K562 (cell line): ENCODE data around the gene PIKFYVE. TPM values are rescaled to one million over a fixed set of nuclear protein-coding genes. Genes with fewer than 3 reads are reported as not detected.

Experiments
- ATAC-seq: fragments of 200-7000 bp; cut with Tn5 transposase; 3 replicates; pipeline ENCODE4 v1.9.1; 2020; ENCODE audit warnings: moderate library complexity
- BruUV-seq: library from RNA; stranded (reverse); fragments of 400-500 nt; replicated peaks from 2 replicates; lab custom pipeline; 2021; lab: Mats Ljungman, UMichigan
- CTCF ChIA-PET: fragments of 300-600 bp; formaldehyde crosslinking; extraction: SDS; loops from one replicate; lab custom pipeline; 2021; ENCODE audit warnings: low intra/inter-chr PET ratio; lab: Yijun Ruan, JAX
- POLR2A ChIA-PET: fragments of 300-600, 350-650 bp; sonication (Branson Sonifier 250); formaldehyde crosslinking; extraction: SDS; loops from one replicate; lab custom pipeline; 2021; ENCODE audit warnings: antibody characterized with exemption, inconsistent platforms; lab: Yijun Ruan, JAX
- DNase-seq, 4 experiments: peaks; one replicate each; pipeline versions ENCODE4 v3.0.0 to v3.0.0-alpha.2; 2011 to 2018; ENCODE audit warnings: low spot score in 3 of 4, mixed read lengths in 3 of 4; ENCODE audit errors: extremely low read depth in 1 of 4
- FAIRE-seq: peaks from 2 replicates; lab custom pipeline; 2011; peaks lifted over from hg19 to GRCh38; lab: Jason Lieb, UNC
- H2AFZ ChIP-seq: 2 replicates; pipeline ENCODE4 v1.6.0; 2011; ENCODE audit warnings: low read depth, low read length, control low read depth, inconsistent platforms
- H3K27ac ChIP-seq: fragments of 200-600 bp; 3 replicates; pipeline ENCODE4 v1.8.0; 2011; ENCODE audit warnings: low read depth, mild to moderate bottlenecking, control low read depth, inconsistent platforms, low read length, moderate library complexity, mixed read lengths; ENCODE audit errors: extremely low read depth
- H3K27me3 ChIP-seq, 2 experiments: fragments of 300-600 bp in 1 of 2; 2 replicates in 1 of 2; 3 replicates in 1 of 2; pipeline versions ENCODE4 v1.6.0 to v1.8.0; 2011; ENCODE audit warnings: inconsistent platforms in 2 of 2, low read length in 2 of 2, mild to moderate bottlenecking in 1 of 2, mixed read lengths in 1 of 2, moderate library complexity in 1 of 2; ENCODE audit not compliant: control insufficient read depth in 2 of 2, insufficient read depth in 2 of 2
- H3K36me3 ChIP-seq: fragments of 300-600 bp; 3 replicates; pipeline ENCODE4 v1.8.0; 2011; ENCODE audit warnings: mild to moderate bottlenecking, low read length, inconsistent platforms; ENCODE audit not compliant: control insufficient read depth, insufficient read depth
- H3K4me1 ChIP-seq, 2 experiments: fragments of 200-600 bp in 1 of 2; replicated peaks in 1 of 2; 2 replicates in 1 of 2; 3 replicates in 1 of 2; pipeline versions ENCODE4 v1.5.1 to v1.8.0; 2011; ENCODE audit warnings: inconsistent platforms in 2 of 2, low read length in 2 of 2, mild to moderate bottlenecking in 1 of 2, mixed read lengths in 1 of 2, moderate library complexity in 1 of 2; ENCODE audit not compliant: control insufficient read depth in 2 of 2, insufficient read depth in 2 of 2
- H3K4me2 ChIP-seq: 2 replicates; pipeline ENCODE4 v1.6.1; 2011; ENCODE audit warnings: low read length, control low read depth, inconsistent platforms, mixed read lengths; ENCODE audit not compliant: insufficient read depth
- H3K4me3 ChIP-seq: fragments of 200-600 bp; sonication (generic), shearing (Covaris generic); 2 replicates; pipeline ENCODE4 v1.5.1; 2016; ENCODE audit warnings: control low read depth, inconsistent platforms
- H3K79me2 ChIP-seq: fragments of 200-600 bp; 3 replicates; pipeline ENCODE4 v1.8.0; 2011; ENCODE audit warnings: low read length, inconsistent platforms; ENCODE audit not compliant: control insufficient read depth, insufficient read depth
- H3K9ac ChIP-seq, 2 experiments: 2 replicates each; pipeline versions ENCODE4 v1.6.0 to v1.6.1; 2011; ENCODE audit warnings: low read depth in 2 of 2, low read length in 2 of 2, control low read depth in 1 of 2, inconsistent platforms in 1 of 2, mild to moderate bottlenecking in 1 of 2, mixed read lengths in 1 of 2; ENCODE audit not compliant: insufficient read depth in 1 of 2
- H3K9me1 ChIP-seq: one replicate; pipeline ENCODE4 v1.6.0; 2011; ENCODE audit warnings: inconsistent platforms, mild to moderate bottlenecking, low read length, moderate library complexity; ENCODE audit not compliant: control insufficient read depth, insufficient read depth
- H3K9me3 ChIP-seq: replicated peaks from 2 replicates; pipeline ENCODE4 v1.5.1; 2011; ENCODE audit warnings: low read depth, low read length, inconsistent platforms; ENCODE audit not compliant: control insufficient read depth, insufficient read depth
- H4K20me1 ChIP-seq: replicated peaks from 2 replicates; pipeline ENCODE4 v1.6.1; 2011; ENCODE audit warnings: low read length, inconsistent platforms, mixed read lengths; ENCODE audit not compliant: control insufficient read depth, insufficient read depth
- MAZ ChIP-seq, 2 experiments: fragments of 450-650 bp in 1 of 2; sonication (generic) in 1 of 2; formaldehyde crosslinking; IDR thresholded peaks in 1 of 2; conservative IDR thresholded peaks in 1 of 2; 2 replicates each; pipeline versions ENCODE4 v1.4.0 to v1.5.0; 2020; ENCODE audit warnings: mild to moderate bottlenecking in 1 of 2, missing genetic modification reagents in 1 of 2
- NFE2 ChIP-seq: IDR thresholded peaks from 2 replicates; pipeline ENCODE4 v1.6.1; 2014; ENCODE audit warnings: antibody characterized with exemption, low read depth
- POLR2G ChIP-seq: fragments of 200-400 bp; formaldehyde crosslinking; IDR thresholded peaks from 2 replicates; pipeline ENCODE4 v1.6.1; 2017; ENCODE audit warnings: low read depth, mild to moderate bottlenecking, antibody characterized with exemption, low read length, moderate library complexity
- ZNF395 ChIP-seq: fragments of 200-800 bp; sonication (Bioruptor generic); IDR thresholded peaks from 2 replicates; pipeline ENCODE4 v1.6.1; 2017; ENCODE audit warnings: missing genetic modification characterization, missing compliant biosample characterization
- ZNF449 ChIP-seq: fragments of 250-450 bp; sonication (Bioruptor Pico); IDR thresholded peaks from 2 replicates; pipeline ENCODE4 v1.8.0; 2022; ENCODE audit warnings: moderate library complexity, mild to moderate bottlenecking, inconsistent platforms
- WGBS: fragments of 100-300 bp; shearing (Covaris generic); methylation state at CpG from one replicate; pipeline ENCODE4 v1.1.6; 2016; ENCODE audit warnings: low coverage, mixed read lengths; ENCODE audit not compliant: insufficient coverage; ENCODE audit errors: missing lambda C conversion rate; 5-methylcytosine and 5-hydroxymethylcytosine counted together
- in situ Hi-C: fragments of 300-500 bp; cut with MboI; formaldehyde crosslinking; loops from 4 replicates; pipeline ENCODE4 v1.15.0; 2018; ENCODE audit warnings: inconsistent platforms, mixed read lengths
- intact Hi-C: fragments of 100-400 bp; cut with micrococcal nuclease; formaldehyde crosslinking; loops from 2 replicates; pipeline ENCODE4 v1.14.2; 2022
- polyA plus RNA-seq, 8 experiments: library from polyadenylated mRNA; depleted of rRNA in 4 of 8; stranded (reverse) in 5 of 8; unstranded in 3 of 8; fragments of >200 nt; fragmentation: Nextera tagmentation in 2 of 8; fragmentation: Illumina TruSeq in 1 of 8; extraction: Ambion mirVana in 2 of 8; extraction: Trizol in 1 of 8; gene quantifications; 2 replicates each; pipeline versions ENCODE4 v1.2.1 to v1.2.3, GENCODE V29; 2011 to 2014; ENCODE audit warnings: inconsistent platforms in 1 of 8, missing spikeins in 1 of 8
- total RNA-seq, 7 experiments: library from RNA; depleted of rRNA in 6 of 7; stranded (reverse); fragments of >200 nt in 6 of 7; fragmentation: Illumina TruSeq in 2 of 7; extraction: Trizol in 2 of 7; gene quantifications; 2 replicates each; pipeline versions ENCODE4 v1.2.1 to v1.2.3, GENCODE V29; 2011 to 2021; ENCODE audit warnings: low replicate concordance in 1 of 7

Gene PIKFYVE
- total and polyA plus RNA-seq, 9 of the 15 experiments (the other 6 are each of a cell fraction or from before 2014, with no cell fraction given) = 3.6 to 25.6 (median 16.7) TPM

- no peak for TF ChIP-seq ZNF395 (CRISPR knock-in tag)
Measured at GRCh38 chr2:208346756-208347155, 80.7 kb downstream of the PIKFYVE start (continued).

GRCh38 chr2:208350610-208351009 lies 84.6 kb downstream of the PIKFYVE start:
- DNase-seq = no peak
- CTCF ChIA-PET = no interaction called here
- H3K27ac ChIP-seq = no peak overlapping the region
- POLR2A ChIA-PET = interaction anchor here (0.7 kb wide), 1 partner anchor 1042 kb away, joined by 3 read pairs; no protein-coding TSS in a partner anchor
- no TSS peak for BruUV-seq
- no peak overlapping the region for H3K4me3 ChIP-seq
- peaks cover 91% of the 10 kb centered on the region for H3K36me3 ChIP-seq
- H3K9me1 ChIP-seq = no peaks in the 10 kb centered on the region
- no peaks in the 10 kb centered on the region for H3K27me3 ChIP-seq
- H3K4me1 ChIP-seq = no peaks in the 10 kb centered on the region
- no peaks in the 10 kb centered on the region for H3K79me2 ChIP-seq
- intact Hi-C loops = no loop called here
- no peak overlapping the region for H3K9ac ChIP-seq
- no peak overlapping the region for H2AFZ ChIP-seq
- FAIRE-seq = no peak
- in situ Hi-C loops = no loop called here
- no peak for ATAC-seq
- 93% methylated on average over 4 of the region's 7 CpGs for WGBS
- TF ChIP-seq POLR2G (no peak), ZNF449 (CRISPR knock-in tag) (no peak), NFE2 (no peak), MAZ (CRISPR knock-in tag; conservative IDR thresholded peaks at IDR 0.05 in 1 of 2, IDR thresholded peaks at IDR 0.05 in 1 of 2) (no peak)
- H4K20me1 ChIP-seq = no peaks in the 10 kb centered on the region
- no peaks in the 10 kb centered on the region for H3K9me3 ChIP-seq
- H3K4me2 ChIP-seq = no peak overlapping the region
